CD4-positive, alpha-beta T cell treated with Interleukin-1 beta for 1 hour (primary cell): ENCODE data around the gene MRPL54.
"Not testable (repeated sequence)": the region's sequence is repeated elsewhere in the genome, so short reads cannot be mapped to it uniquely, and the experiment has no call there.

ENCODE experiments used
- DNase-seq, 2 donors: peaks; one replicate each; pipeline ENCODE4 v3.0.0-alpha.2; 2020 to 2022

MRPL54 gene

GRCh38 chr19:3813473-3814392 is 51.3 kb downstream of the MRPL54 start:
- peak; percentile 28 to 31 for DNase-seq

GRCh38 chr19:3814648-3815047 is 52.2 kb downstream of the MRPL54 start:
- DNase-seq: no peak

- DNase-seq: not testable (repeated sequence)
Measured at GRCh38 chr19:3816148-3816547, 53.7 kb downstream of the MRPL54 start.

GRCh38 chr19:3816566-3817218 is 54.2 kb downstream of the MRPL54 start:
- DNase-seq: no peak
